GM21360 (cell line): ENCODE measurements around the gene KHDC4.

Experiments used
- ATAC-seq: cut with Tn5 transposase; IDR thresholded peaks from one replicate; pipeline ENCODE4 v1.9.1; 2021; ENCODE audit warnings: mild to moderate bottlenecking, moderate library complexity; ENCODE audit not compliant: unreplicated experiment

KHDC4 gene

GRCh38 chr1:155934097-155934935, at the start of gene KHDC4:
Gene KHDC4 (minus strand): TSS chr1:155934413. CDS start chr1:155934373, 40 bp downstream.
- peak; percentile 91 for ATAC-seq

- no peak for ATAC-seq
Observed at GRCh38 chr1:155983191-155984024, 49.2 kb upstream of the KHDC4 start.

- no peak for ATAC-seq
Observed at GRCh38 chr1:155982106-155982505, 47.9 kb upstream of the KHDC4 start.

DNA sequence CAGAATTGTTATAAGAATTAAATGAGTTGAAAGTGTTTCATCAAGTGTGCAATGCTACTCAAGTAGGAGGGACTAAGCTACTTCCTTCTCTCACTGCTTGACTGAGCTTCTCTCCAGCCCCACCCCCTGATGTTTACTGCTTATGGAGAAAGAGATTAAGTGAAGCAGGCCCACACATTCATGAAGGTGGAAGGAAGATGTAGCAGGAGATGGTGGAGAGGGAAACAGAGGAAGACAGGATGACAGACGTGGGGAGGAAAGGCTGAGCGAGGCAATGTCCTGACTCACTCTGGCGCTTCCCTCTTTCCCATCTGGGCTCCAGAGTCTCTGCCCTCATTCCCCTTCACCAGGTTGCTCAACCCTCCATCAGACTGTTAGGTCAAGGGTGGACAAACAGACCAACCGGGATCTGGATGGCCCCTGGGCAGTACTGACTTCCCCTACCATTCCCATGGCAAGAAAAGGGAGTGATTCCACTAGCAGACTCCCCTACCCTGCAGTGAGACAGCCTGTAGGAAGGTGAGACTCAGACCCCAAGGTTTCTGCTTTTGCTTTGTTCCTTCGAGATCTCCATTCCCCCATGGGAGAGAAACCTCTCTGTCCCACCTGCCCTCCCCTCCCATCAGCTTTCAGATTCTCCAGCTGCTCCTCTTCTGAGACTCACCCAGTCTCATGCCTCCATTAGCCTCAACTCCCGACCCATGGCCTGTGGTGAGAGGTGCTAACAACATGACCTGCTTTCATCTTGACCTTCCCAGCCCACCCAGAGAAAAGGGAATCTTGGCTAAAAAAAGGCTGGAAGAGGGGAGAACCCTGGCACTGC, 47.3 kb upstream of the KHDC4 start:
- ATAC-seq = no peak

GRCh38 chr1:155979597-155980343, 45.6 kb upstream of the KHDC4 start:
- ATAC-seq = no peak

DNA sequence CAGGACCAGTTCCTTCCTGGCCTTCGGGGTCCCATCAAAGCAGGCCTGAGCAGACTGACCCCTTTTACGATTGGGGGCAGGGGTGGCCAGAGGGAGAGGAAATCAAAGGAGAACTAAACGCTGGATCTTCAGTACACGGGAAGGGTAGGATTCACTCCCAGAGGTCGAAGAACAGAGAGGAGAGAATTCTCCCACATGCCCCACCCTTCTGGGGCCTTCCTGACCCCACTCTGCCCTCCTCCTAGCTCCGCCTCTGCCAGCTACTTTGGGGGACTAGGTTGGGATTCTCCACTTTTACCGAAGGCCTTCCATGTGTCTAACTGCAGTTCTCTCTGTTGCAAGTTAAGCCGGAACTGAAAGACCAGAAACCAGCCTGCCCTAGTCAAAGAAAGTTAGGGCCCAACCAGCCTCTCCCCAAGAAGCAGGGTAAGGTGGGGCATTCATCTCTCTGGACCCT, 44.8 kb upstream of the KHDC4 start:
- ATAC-seq = no peak

DNA sequence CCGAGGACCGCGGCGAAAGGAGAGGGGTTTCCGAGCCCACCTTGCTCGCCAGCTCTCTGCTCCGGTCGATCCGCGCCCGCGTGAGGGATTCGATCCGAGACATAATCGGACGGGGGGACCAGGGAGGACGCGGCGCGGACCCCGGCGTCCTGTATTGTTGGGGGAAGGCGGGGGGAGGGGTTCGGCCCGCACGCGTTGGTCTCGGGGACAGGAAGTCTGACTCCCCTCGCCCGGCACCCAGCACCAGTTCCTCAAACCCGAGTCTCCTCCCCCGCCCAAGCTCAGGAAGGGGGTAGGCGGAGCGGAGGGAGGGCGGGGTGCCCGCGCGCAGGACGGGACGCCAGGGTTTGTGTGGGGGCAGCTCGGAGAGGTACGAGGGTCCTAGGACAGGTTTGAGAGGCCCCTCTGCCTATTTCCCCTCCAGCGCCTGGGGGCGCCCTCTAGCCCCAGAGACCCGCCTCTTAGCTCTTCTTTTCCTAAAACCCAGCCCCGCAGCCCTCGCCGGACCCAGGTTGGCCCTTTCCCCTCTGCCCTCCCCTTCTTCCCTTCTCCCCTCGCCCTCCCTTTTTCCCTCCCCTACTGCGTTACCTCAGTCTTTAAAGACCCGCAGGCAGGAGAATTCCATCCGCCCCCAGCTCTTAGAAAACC, 44.2 kb upstream of the KHDC4 start, which contains the start of gene ARHGEF2:
TSS of gene ARHGEF2 (minus strand) at position 223 of the 648 bp plus-strand sequence. CDS start at position 103, 120 bp downstream.
- ATAC-seq = peak; percentile 50

DNA sequence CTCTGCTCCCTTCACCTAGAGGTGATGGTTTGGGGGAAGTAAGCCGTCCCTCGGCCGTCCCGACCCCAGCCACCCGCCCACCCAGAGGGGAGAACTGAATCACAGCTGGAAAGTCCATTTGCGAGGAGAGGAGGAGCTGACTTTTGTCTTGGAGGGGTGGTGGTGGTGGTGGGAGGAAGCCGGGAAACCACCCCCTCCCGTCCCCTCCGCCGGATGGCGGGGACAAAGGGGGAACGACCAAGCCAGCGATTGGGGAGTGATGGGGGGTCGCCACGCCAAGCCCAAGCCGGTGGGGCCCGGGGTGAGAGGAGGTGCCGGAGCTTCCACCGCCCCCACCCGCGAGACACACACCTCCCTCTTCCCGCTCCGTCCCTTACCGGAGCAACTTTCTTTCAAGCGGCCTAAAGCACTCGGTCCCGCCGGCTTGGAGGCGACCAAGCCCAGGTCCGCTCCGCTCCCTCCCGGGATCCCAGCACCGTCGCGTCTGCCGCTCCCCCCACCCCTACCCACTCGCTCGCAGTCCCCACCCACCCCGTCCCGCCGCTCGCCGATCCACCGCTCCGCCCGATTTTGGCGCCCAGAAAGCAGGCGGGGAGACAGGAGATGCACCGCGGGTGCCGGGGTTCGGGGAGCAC, 43.6 kb upstream of the KHDC4 start:
- no peak for ATAC-seq

DNA sequence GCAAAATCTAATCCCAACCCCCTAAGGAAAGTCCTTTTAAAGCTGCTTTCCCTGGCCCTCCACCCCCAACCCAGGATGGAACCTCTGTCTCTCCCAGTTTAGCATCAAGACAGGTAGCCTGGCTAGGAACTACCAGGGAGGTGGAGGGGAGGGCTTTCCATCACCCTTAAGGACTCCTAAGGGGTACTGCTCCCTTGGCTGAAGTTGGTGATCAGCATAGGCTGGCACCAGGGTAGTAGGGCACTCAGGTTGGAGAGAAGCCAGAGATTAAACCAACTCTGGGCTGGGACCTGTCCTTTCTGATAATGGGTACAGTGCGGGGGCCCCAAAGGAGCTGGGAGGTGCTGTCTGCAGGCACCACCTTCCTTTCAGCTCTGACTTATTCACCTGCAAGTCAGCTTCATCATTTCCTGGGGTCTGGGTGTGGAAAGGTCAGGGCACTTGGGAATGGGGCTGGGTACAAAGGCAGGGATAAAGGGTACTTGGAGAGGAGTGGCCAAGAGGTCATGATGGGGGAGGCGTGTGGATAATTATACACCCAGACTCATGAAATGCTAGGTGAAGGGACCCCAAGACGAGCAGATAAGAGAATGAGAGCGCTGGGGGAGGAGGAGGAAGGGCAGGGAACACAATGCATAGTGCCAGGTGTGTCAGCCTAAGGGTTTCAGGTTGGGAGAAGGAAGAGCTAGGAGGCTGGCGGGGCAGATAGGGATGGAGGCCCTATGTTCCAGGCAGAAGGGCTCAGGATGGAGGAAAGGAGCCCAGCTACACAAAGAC, 42.9 kb upstream of the KHDC4 start:
- ATAC-seq = no peak

DNA sequence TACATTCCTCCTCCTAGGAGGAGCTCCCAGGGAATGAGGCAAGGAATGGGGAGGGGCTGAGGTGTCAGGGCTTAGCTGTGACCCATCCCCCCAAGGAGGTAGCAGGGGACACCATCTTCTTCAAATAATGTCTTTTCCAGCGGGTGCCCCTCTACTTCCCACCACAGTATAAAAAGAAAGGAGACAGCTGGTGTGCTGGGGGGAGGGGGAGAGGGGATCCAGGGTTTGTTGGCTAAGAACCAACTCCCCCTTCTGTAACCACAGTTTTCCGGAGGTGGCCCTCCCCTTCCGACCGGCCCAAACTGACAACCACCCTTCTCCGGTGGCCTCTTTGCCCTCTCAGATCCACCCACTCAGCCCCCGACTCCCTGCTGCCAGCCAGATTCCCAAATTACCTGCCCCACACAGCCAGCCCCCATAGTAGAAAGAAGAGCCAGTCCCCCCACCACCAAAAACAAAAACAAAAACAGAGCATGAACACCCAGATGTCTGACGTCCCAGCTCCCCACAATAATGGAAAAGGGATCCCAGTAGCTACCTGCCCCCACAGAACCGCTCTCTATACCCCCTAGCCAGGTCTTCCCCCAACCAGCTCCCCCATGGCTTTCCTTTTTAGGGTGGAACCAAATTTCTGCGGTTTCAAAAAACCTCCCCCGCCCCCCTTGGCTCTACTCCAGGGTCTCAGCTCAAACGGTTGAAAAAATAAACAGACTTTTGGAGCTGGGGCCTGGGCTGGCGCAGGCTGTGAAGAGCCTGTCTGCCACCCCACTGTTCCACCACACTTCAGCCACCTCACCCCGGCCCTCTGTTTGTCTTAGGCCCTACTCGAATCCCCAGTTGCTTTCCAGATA, 42.1 kb upstream of the KHDC4 start:
- no peak for ATAC-seq

- ATAC-seq = no peak
Observed at GRCh38 chr1:155975375-155976061, 41.3 kb upstream of the KHDC4 start.

DNA sequence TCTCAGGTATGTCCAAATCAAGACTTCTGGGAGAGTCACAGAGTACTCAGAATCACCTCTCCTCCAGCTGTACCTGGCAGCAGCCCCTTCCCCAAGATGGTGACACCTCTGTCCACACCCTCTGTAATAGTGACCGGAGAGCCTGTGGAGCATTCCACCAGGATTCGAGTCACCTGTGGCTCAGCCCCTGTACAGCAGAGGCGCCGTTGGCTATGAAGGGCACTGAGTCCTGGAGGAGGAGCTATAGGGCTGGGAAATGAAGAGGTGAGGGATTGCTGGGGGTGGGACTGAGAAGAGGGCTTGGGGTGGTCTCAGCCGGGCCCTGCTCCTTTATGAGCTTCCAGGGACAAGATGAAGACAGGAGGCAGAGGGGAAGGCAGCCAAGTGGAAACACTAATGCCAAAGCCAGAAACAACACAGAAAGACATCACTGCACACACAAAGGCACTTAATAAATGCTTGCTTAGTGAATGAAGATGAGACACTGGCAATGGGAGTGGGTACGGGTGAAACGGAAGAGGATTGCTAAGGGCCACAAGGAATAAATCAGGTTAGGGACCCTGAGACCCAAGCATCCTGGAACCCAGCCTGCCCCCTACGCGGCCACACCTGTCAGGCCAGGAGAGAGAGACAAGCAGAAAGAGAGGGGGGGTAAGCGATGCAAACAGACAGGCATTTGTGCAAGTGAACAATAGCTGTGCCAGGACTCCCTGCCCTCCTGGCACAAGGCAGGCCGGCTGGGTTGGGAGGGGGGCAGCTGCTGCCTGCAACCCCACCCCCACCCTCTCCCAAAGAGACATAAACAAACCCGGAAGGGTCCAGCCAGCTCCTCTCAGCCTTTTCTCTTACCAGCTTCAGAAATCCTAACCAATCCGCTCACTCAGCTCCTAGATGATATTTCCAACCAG, 40.2 kb upstream of the KHDC4 start:
- ATAC-seq = no peak

DNA sequence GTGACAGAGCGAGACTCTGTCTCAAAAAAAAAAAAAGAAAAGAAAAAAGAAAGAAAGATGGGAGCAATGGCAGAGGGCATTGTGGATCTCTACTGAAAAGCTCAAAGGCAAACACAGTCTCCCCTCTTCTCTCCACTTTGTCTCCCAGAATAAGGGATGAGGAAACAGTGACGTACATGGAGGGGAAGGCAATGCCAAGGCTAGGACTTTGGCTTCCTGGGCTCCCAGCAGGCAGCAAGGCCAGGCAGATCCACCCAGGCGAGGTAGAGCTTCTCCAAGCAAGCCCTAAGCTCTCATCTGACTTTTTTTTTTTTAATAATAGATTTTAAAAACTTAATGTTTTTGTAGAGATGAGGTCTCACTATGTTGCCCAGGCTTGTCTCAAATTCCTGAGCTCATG, 39.5 kb upstream of the KHDC4 start:
- no peak for ATAC-seq

DNA sequence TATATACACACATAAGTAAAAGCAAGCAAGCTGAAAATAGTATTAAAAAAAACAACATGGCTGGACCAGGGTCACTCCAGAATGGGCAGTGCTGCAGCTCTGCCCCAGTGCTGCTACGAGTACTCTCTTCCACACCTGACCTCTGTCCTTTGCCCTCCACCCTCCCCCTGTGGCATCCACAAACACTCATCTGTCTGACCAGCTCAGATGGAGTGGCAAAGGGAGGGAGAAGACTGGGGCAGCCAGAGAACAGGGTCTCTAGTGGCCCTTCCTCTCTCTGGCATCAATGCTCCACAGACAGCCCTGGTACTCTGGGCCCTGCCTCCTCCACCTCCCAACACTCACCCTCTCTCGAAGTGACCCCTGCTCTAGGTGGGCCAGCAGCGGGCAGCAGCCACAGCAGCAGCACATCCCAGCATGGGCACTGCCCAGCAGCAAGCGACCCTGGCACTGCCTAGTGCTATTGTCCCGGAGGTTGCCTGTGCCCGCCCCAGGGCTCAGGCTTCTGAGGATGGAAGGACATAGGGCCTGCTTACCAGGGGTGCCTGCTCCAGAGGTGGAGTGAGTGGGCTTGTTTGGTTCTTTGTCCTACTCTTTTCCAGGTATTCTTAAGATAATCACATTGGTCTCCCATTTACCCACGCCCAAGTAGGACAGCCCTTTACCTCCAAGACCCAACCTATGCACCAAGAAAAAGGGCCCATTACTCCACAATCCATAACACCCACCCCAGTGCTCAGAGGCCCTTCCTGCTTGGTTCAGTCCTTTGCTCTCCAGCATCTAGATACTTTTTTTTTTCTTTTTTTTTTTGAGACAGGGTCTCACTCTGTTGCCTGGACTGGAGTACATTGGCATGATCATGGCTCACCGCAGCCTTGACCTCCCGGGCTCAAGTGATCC, 37.9 kb upstream of the KHDC4 start:
- no peak for ATAC-seq
